ENCODE results near the gene TGFBR2. TPM values are rescaled to one million over a fixed set of nuclear protein-coding genes. Genes with fewer than 3 reads are reported as not detected.
A peak's percentile ranks its signal among the peaks of the same experiment; 100 is the strongest.

The TGFBR2 gene
- total RNA-seq, 1 donor from 2014 or later: 289 TPM

DNA sequence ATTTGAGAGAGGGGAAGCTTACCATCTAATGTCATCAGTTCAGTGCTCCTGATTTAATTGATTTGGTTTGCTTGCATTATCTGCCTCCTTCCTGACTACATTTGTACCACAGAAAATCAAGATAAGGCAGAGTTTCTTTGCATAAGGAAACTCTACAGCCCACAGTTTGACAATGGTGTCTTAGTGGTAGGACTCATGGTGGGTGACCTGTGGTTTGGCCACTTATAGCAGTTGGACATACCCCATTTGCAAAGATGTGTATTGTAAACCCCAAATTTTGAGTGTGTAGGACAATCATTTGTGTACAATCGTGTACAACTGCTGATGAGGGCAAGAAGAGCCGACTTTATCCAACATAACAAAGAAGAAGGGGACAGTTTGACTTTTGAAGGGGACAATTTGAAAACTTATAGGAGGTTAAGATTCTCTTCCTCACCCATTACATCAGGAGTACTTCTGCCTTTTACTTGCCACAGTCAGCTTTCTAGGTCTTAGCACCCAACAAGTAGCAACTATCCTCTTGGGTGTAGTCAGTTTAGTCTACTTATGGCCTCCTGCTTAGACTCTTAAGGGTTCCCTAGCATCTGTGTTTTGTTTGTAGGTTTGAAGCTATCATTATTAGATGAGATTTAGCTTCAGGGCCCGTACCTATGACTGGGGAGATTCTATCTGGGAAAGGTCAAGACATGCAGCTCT lies 6.2 kb downstream of the TGFBR2 start:
- Histone ChIP-seq H3K36me3 (peaks cover 1% of the 10 kb centered on the region), H3K27me3 (ENCODE audit: low read depth) (no peaks in the 10 kb centered on the region), H3K4me3 (peak overlapping the region; percentile 94), H3K9me3 (no peaks in the 10 kb centered on the region), H3K27ac (no peak overlapping the region), H3K4me1 (peaks cover 81% of the 10 kb centered on the region)
- ATAC-seq: peak in 1 of 2 donors; percentile 40
- TF ChIP-seq, protein P1, sequence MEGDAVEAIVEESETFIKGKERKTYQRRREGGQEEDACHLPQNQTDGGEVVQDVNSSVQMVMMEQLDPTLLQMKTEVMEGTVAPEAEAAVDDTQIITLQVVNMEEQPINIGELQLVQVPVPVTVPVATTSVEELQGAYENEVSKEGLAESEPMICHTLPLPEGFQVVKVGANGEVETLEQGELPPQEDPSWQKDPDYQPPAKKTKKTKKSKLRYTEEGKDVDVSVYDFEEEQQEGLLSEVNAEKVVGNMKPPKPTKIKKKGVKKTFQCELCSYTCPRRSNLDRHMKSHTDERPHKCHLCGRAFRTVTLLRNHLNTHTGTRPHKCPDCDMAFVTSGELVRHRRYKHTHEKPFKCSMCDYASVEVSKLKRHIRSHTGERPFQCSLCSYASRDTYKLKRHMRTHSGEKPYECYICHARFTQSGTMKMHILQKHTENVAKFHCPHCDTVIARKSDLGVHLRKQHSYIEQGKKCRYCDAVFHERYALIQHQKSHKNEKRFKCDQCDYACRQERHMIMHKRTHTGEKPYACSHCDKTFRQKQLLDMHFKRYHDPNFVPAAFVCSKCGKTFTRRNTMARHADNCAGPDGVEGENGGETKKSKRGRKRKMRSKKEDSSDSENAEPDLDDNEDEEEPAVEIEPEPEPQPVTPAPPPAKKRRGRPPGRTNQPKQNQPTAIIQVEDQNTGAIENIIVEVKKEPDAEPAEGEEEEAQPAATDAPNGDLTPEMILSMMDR (IDR thresholded peaks at IDR 0.05): no peak
- no peak for DNase-seq
- intact Hi-C loops (cut with DNase I): no loop called here

DNA sequence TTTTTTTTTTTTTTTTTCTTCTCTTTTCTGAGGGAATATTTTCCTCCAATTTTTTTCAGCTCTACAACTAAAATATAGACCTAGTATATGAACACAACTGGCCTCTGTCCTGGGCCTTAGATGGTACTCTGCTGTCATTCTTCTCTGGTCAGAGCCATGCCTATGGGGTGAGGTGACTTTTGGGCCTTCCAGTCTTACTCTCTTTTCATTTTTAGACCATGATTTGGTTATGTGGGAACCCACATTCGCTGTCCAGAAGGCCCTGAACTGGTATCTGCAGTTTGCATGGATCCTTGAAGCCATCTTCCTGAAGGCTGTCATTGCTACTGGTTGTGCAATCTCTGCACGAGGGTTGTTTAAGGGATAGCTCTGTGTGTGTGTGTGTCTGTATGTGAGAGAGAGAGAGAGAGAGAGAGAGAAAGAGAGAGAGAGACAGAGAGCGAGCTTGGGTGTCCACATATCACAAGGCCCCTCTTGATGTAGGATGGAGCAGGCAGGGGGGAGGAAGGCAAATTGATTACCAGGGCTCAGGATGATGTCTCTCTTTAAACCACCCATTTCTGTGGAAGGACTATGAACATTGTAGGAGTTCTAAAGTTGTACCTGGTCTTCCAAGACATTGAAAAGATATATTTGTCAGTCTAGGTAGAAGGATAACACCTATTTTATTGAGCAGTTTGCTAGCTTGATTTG lies 6.9 kb downstream of the TGFBR2 start:
- TF ChIP-seq, protein P1 (IDR thresholded peaks at IDR 0.05): no peak
- Histone ChIP-seq H3K9me3 (no peaks in the 10 kb centered on the region), H3K27ac (no peak overlapping the region), H3K4me1 (peaks cover 88% of the 10 kb centered on the region), H3K27me3 (ENCODE audit: low read depth) (no peaks in the 10 kb centered on the region), H3K36me3 (peaks cover 8% of the 10 kb centered on the region), H3K4me3 (no peak overlapping the region)
- ATAC-seq (peak in 1 of 2 donors; percentile 47), DNase-seq (no peak)
- intact Hi-C loops (cut with DNase I): no loop called here

DNA sequence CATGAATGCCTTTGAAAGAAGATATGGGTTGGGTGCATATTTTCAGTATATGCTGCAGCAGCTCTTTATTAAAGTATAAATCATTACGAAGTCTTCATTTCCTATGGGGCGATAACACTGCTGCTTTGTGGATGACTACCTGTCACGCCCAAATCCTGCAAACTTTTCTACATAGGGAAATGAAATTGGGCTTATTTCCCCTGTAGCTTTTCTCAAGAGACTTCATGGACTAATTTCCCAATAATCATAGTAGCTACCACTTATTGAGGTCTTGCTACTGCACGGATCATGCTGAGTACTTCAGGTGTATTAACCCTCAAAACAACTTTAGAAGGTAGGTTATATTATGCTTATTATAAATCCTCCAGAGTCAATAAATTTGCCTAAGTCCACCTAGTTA lies 8.0 kb downstream of the TGFBR2 start:
- ATAC-seq: no peak
- Histone ChIP-seq H3K4me3 (no peak overlapping the region), H3K27ac (no peak overlapping the region), H3K36me3 (peaks cover 8% of the 10 kb centered on the region), H3K9me3 (no peaks in the 10 kb centered on the region), H3K4me1 (peaks cover 97% of the 10 kb centered on the region), H3K27me3 (ENCODE audit: low read depth) (no peaks in the 10 kb centered on the region)
- no peak for DNase-seq
- TF ChIP-seq, protein P1 (IDR thresholded peaks at IDR 0.05): no peak
- intact Hi-C loops (cut with DNase I): no loop called here

DNA sequence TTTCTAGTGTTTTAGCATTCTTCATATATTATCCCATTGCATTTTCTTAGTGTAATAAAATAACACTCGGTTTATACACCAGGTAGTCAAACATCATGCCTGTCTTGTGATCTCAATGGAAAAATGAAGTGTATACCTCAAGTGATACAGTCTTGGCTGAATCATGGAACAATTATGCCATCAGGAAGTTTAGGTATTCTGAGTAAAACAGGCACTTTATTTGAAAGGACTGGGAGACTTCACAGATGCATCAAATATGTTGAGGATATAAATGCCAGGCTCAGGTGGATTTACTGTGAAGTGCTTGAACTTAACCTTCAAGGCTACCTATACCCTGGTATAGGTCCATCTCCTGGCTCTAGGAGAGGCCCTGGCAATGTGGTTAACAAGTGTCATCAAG lies 8.5 kb downstream of the TGFBR2 start:
- peak in 1 of 2 donors; percentile 24 for ATAC-seq
- Histone ChIP-seq H3K36me3 (peaks cover 8% of the 10 kb centered on the region), H3K27ac (no peak overlapping the region), H3K4me3 (no peak overlapping the region), H3K4me1 (peaks cover 97% of the 10 kb centered on the region), H3K9me3 (no peaks in the 10 kb centered on the region), H3K27me3 (ENCODE audit: low read depth) (no peaks in the 10 kb centered on the region)
- DNase-seq: no peak
- TF ChIP-seq, protein P1 (IDR thresholded peaks at IDR 0.05): no peak
- intact Hi-C loops (cut with DNase I): no loop called here

DNA sequence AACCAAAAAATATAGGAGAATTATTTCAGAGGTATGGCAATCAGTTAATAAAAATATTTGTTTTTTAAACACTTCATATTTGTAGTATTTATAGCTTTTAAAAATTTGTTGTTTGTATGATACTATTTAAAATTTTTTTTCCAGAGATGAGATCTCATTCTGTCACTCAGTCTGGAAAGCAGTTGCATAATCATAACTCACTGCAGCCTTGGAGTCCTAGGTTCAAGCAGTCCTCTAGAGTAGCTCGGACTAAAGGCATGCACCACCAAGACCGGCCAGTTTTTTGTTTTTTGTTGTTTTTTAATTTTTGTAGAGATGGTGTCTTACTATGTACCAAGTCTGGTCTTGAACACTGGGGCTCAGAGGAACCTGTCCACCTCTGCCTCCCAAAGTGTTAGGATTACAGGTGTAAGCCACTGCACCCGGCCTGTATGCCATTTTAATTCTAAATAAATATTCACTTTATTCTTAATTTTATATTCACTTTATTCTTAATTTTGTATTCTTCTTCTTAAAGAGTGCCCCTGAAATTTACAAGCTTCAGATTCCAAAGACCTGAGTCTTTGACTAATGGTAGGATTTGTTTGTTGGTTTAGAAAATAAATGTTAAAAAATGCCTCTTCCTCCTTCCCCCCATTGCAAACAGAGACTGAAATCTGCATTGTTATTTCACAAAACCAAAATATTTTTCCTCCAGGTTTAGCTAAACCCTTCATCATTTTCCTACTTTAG lies 9.4 kb downstream of the TGFBR2 start:
- intact Hi-C loops (cut with DNase I): no loop called here
- Histone ChIP-seq H3K27me3 (ENCODE audit: low read depth) (no peaks in the 10 kb centered on the region), H3K27ac (peak overlapping the region; percentile 25), H3K36me3 (peaks cover 8% of the 10 kb centered on the region), H3K4me3 (no peak overlapping the region), H3K4me1 (peaks cover 98% of the 10 kb centered on the region), H3K9me3 (no peaks in the 10 kb centered on the region)
- ATAC-seq: peak in 1 of 2 donors; percentile 27
- TF ChIP-seq, protein P1 (IDR thresholded peaks at IDR 0.05): no peak
- DNase-seq: no peak

All from lower lobe of right lung (tissue), 2 donors.